BE2C (cell line): Measurements from ENCODE around the gene CMIP.

Experiments
- DNase-seq: peaks from one replicate; pipeline ENCODE4 v3.0.0-alpha.2; 2020
- H3K27me3 ChIP-seq: fragments of 250-450 bp; sonication (Bioruptor Pico); 2 replicates; pipeline ENCODE4 v1.5.1; 2020; ENCODE audit warnings: mild to moderate bottlenecking
- H3K36me3 ChIP-seq: fragments of 250-450 bp; sonication (Bioruptor Pico); 2 replicates; pipeline ENCODE4 v1.5.1; 2020; ENCODE audit warnings: mild to moderate bottlenecking
- H3K4me1 ChIP-seq: fragments of 250-450 bp; sonication (Bioruptor Pico); 2 replicates; pipeline ENCODE4 v1.5.1; 2020
- H3K4me3 ChIP-seq: 2 replicates; pipeline ENCODE4 v1.5.1; 2011; ENCODE audit warnings: low read depth, low read length
- H3K9me3 ChIP-seq: fragments of 250-450 bp; sonication (Bioruptor Pico); 2 replicates; pipeline ENCODE4 v1.5.1; 2020
- TF ChIP-seq, protein P1 (sequence below): IDR thresholded peaks from 2 replicates; pipeline ENCODE4 v1.5.1; 2012; ENCODE audit warnings: mild to moderate bottlenecking, low read depth, low read length

CMIP gene

DNA sequence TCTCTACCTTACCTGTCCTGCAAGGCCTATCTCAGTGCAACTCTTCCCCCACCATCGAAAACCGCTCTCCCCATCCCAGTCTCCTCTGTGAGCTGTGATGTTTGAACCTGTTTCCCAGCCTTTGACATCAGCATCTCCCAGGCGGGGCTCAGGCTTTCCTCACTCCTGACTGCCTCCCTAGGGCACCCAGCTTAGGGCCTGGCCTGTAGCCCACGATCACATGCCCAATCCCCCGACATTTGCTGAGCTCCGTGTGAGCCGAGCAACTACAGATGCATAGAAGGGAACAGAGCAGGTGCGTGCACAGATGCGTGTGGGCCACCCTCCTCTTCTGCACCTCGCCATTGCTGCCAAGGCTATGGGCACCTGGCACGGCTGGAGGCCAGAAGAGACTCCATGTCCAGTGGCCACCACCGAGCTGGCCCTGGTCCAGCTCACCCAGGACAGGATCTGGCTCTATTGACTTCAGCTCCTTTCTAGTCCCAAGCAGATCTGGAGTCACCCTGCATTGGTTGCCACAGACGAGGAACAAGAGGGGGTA, 35.5 kb upstream of the CMIP start:
- no peaks in the 10 kb centered on the region for H3K27me3 ChIP-seq
- H3K9me3 ChIP-seq: no peaks in the 10 kb centered on the region
- DNase-seq: no peak
- no peaks in the 10 kb centered on the region for H3K36me3 ChIP-seq
- no peak overlapping the region for H3K4me3 ChIP-seq
- no peaks in the 10 kb centered on the region for H3K4me1 ChIP-seq
- TF ChIP-seq, protein P1, sequence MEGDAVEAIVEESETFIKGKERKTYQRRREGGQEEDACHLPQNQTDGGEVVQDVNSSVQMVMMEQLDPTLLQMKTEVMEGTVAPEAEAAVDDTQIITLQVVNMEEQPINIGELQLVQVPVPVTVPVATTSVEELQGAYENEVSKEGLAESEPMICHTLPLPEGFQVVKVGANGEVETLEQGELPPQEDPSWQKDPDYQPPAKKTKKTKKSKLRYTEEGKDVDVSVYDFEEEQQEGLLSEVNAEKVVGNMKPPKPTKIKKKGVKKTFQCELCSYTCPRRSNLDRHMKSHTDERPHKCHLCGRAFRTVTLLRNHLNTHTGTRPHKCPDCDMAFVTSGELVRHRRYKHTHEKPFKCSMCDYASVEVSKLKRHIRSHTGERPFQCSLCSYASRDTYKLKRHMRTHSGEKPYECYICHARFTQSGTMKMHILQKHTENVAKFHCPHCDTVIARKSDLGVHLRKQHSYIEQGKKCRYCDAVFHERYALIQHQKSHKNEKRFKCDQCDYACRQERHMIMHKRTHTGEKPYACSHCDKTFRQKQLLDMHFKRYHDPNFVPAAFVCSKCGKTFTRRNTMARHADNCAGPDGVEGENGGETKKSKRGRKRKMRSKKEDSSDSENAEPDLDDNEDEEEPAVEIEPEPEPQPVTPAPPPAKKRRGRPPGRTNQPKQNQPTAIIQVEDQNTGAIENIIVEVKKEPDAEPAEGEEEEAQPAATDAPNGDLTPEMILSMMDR: no peak

DNA sequence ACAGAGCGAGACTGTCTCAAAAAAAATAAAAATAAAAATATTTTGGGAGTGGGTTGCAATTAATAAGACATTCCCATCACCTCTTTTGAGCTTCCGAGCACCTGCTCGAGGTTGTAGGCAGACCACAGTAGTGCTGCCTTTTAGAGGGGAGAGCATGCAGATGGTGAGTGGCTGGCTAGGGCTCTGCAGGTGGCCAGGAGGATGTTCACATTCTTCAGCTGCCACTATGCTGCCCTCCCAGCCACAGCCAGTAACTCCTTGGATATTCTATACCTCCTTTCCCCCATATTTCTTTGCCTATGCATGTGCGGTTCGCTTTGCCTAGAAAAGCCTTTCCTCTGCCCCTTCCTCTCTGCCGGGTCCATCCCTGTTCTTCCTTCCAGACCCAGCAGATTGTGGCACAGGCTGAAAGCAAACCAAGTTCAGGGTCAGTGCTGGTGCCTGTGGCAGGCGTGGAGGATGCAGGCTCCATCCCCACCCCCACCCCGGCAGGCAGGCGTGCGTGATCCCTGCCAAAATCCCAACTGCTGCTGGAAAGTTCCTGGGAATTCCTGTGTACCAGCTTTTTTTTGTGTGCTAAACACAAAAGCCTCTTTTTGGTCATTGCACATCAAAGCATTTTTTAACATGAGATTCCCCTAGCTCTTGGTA, 33.8 kb upstream of the CMIP start:
- no peaks in the 10 kb centered on the region for H3K4me1 ChIP-seq
- H3K4me3 ChIP-seq: no peak overlapping the region
- TF ChIP-seq, protein P1: no peak
- H3K36me3 ChIP-seq: no peaks in the 10 kb centered on the region
- no peaks in the 10 kb centered on the region for H3K9me3 ChIP-seq
- no peak for DNase-seq
- H3K27me3 ChIP-seq: no peaks in the 10 kb centered on the region

- TF ChIP-seq, protein P1: no peak
- no peaks in the 10 kb centered on the region for H3K27me3 ChIP-seq
- no peaks in the 10 kb centered on the region for H3K36me3 ChIP-seq
- DNase-seq: no peak
- H3K9me3 ChIP-seq: no peaks in the 10 kb centered on the region
- no peaks in the 10 kb centered on the region for H3K4me1 ChIP-seq
- H3K4me3 ChIP-seq: no peak overlapping the region
Measured at GRCh38 chr16:81413245-81413990, 31.2 kb upstream of the CMIP start.

DNA sequence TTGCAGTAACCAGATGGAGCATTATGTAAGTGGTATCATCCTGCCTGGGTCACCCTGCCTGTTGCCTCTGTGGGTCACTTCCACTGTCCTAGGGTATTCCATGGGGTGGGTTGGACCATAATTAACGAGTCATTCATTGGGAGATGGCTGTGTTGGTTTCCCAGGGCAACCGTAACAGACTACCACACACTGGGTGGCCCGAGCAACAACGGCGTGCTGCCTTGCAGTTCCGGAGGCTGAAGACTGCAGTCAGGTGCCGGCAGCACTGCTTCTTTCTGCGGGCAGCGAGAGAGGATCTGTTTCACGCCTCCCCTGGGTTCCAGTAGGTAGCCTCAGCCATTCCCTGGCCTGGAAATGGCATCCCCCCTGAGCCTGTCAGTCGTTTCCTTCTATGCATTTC, 28.9 kb upstream of the CMIP start:
- H3K4me3 ChIP-seq: no peak overlapping the region
- no peaks in the 10 kb centered on the region for H3K27me3 ChIP-seq
- no peaks in the 10 kb centered on the region for H3K36me3 ChIP-seq
- TF ChIP-seq, protein P1: no peak
- DNase-seq: no peak
- H3K9me3 ChIP-seq: no peaks in the 10 kb centered on the region
- H3K4me1 ChIP-seq: no peaks in the 10 kb centered on the region

DNA sequence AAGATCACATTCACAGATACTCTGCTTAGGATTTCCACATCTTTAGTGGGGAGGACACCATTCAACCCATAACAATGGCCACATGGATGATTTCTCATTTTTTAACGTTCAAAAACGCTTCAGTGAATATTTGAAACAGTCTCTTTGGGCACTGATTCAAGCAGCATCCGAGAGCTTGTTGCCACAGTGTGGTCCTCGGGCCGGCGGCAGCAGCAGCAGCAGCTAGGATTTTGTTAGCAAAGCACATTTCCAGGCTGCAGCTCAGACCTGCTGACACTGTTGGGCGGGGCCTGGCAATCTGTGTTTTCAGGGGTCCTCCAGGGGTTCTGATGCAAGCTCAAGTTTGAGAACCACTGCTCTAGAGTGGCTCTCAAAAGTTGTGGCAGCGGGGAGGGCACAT, 27.9 kb upstream of the CMIP start:
- TF ChIP-seq, protein P1: no peak
- H3K9me3 ChIP-seq: no peaks in the 10 kb centered on the region

GRCh38 chr16:81417210-81417609, 27.4 kb upstream of the CMIP start:
- DNase-seq: no peak
- TF ChIP-seq, protein P1: no peak

More for the DNA sequence above, 27.9 kb upstream of the CMIP start:
- DNase-seq: no peak
- H3K4me3 ChIP-seq: no peak overlapping the region
- no peaks in the 10 kb centered on the region for H3K27me3 ChIP-seq
- H3K36me3 ChIP-seq: no peaks in the 10 kb centered on the region
- H3K4me1 ChIP-seq: no peaks in the 10 kb centered on the region

More at GRCh38 chr16:81417210-81417609, 27.4 kb upstream of the CMIP start:
- Histone ChIP-seq H3K9me3 (no peaks in the 10 kb centered on the region), H3K4me1 (no peaks in the 10 kb centered on the region), H3K4me3 (no peak overlapping the region), H3K27me3 (no peaks in the 10 kb centered on the region), H3K36me3 (no peaks in the 10 kb centered on the region)
